OCI-LY7 (cell line): Measurements from ENCODE around the gene SNX13. TPM values are rescaled to one million over a fixed set of nuclear protein-coding genes. Genes with fewer than 3 reads are reported as not detected.

Source experiments
- BruUV-seq: library from RNA; stranded (reverse); fragments of 400-500 nt; replicated peaks from 2 replicates; lab custom pipeline; 2021; lab: Mats Ljungman, UMichigan
- CTCF ChIA-PET: fragments of 300-600 bp; sonication (Branson Sonifier 250); formaldehyde crosslinking; loops from one replicate; lab custom pipeline; 2022; ENCODE audit warnings: antibody characterized with exemption; ENCODE audit not compliant: unreplicated experiment; lab: Charles Lee
- POLR2A ChIA-PET: fragments of 300-600 bp; sonication (Branson Sonifier 250); formaldehyde crosslinking; loops from one replicate; lab custom pipeline; 2022; ENCODE audit warnings: antibody characterized with exemption; lab: Charles Lee
- DNase-seq: peaks from one replicate; pipeline ENCODE4 v3.0.0-alpha.2; 2015; ENCODE audit warnings: low spot score
- H2AFZ ChIP-seq: fragments of 200-600 bp; sonication (generic), shearing (Covaris generic); 2 replicates; pipeline ENCODE4 v1.6.1; 2014; ENCODE audit warnings: mild to moderate bottlenecking, antibody characterized with exemption, low read length, moderate library complexity
- H3K27ac ChIP-seq: fragments of 200-600 bp; sonication (generic); 2 replicates; pipeline ENCODE4 v1.5.1; 2014; ENCODE audit warnings: mixed run types, low read depth, mild to moderate bottlenecking, moderate library complexity, low read length, inconsistent platforms; ENCODE audit not compliant: poor library complexity, severe bottlenecking
- H3K36me3 ChIP-seq: fragments of 200-600 bp; sonication (generic); 2 replicates; pipeline ENCODE4 v1.6.1; 2014; ENCODE audit warnings: mild to moderate bottlenecking, antibody characterized with exemption, low read length, moderate library complexity, mixed read lengths; ENCODE audit not compliant: insufficient read depth
- H3K4me1 ChIP-seq: fragments of 200-600 bp; sonication (generic); 2 replicates; pipeline ENCODE4 v1.5.1; 2014; ENCODE audit warnings: mild to moderate bottlenecking, low read length; ENCODE audit not compliant: insufficient read depth, poor library complexity, severe bottlenecking
- H3K4me2 ChIP-seq: fragments of 200-600 bp; sonication (generic); 2 replicates; pipeline ENCODE4 v1.6.1; 2014; ENCODE audit warnings: mild to moderate bottlenecking, low read length
- H3K4me3 ChIP-seq: fragments of 200-600 bp; sonication (generic); 2 replicates; pipeline ENCODE4 v1.5.1; 2014; ENCODE audit warnings: mild to moderate bottlenecking, low read depth, low read length; ENCODE audit not compliant: poor library complexity, severe bottlenecking
- H3K79me2 ChIP-seq: fragments of 200-600 bp; sonication (generic); 2 replicates; pipeline ENCODE4 v1.6.1; 2016; ENCODE audit warnings: low read depth, mild to moderate bottlenecking, low read length, moderate library complexity, mixed read lengths; ENCODE audit not compliant: insufficient read depth
- H3K9me2 ChIP-seq: fragments of 200-600 bp; sonication (generic); 2 replicates; pipeline ENCODE4 v1.6.1; 2016; ENCODE audit warnings: mild to moderate bottlenecking, low read length, mixed read lengths; ENCODE audit not compliant: insufficient read depth
- H3K9me3 ChIP-seq: fragments of 200-600 bp; sonication (generic); 2 replicates; pipeline ENCODE4 v1.6.1; 2014; ENCODE audit warnings: mild to moderate bottlenecking, mixed run types, low read length, mixed read lengths
- H4K20me1 ChIP-seq: fragments of 200-600 bp; sonication (generic); 2 replicates; pipeline ENCODE4 v1.6.1; 2014; ENCODE audit warnings: mild to moderate bottlenecking, antibody characterized with exemption, low read length, moderate library complexity, mixed read lengths; ENCODE audit not compliant: insufficient read depth
- CTCF ChIP-seq: fragments of 200-600 bp; sonication (generic); conservative IDR thresholded peaks from 2 replicates; pipeline ENCODE4 v1.5.1; 2014; ENCODE audit warnings: mild to moderate bottlenecking, antibody characterized with exemption, low read length, moderate library complexity, mixed read lengths
- EZH2phosphoT487 ChIP-seq: fragments of 200-600 bp; sonication (generic); IDR thresholded peaks from 2 replicates; pipeline ENCODE4 v1.6.1; 2018; ENCODE audit warnings: low read depth, borderline replicate concordance, mild to moderate bottlenecking, mixed run types, antibody characterized with exemption, low read length, moderate library complexity, mixed read lengths
- intact Hi-C: fragments of 100-400 bp; cut with micrococcal nuclease; formaldehyde crosslinking; loops from one replicate; pipeline ENCODE4 v1.10.0; 2022; ENCODE audit not compliant: unreplicated experiment
- total RNA-seq, 2 experiments: library from RNA; depleted of rRNA in 1 of 2; stranded (reverse); fragments of >200 nt in 1 of 2; shearing (Covaris generic) in 1 of 2; gene quantifications; 2 replicates each; pipeline ENCODE4 v1.2.3, GENCODE V29; 2014 to 2022

SNX13 gene
- total RNA-seq, 2 experiments from 2014 or later, result 20.0 to 32.6 TPM

- no peak for TF ChIP-seq EZH2phosphoT487
- no peak for TF ChIP-seq CTCF
- CTCF ChIA-PET, result no interaction called here
- POLR2A ChIA-PET, result no interaction called here
- H2AFZ ChIP-seq, result no peak overlapping the region
- no peak for DNase-seq
- no peaks in the 10 kb centered on the region for H3K79me2 ChIP-seq
- H4K20me1 ChIP-seq, result no peaks in the 10 kb centered on the region
- no peak overlapping the region for H3K4me3 ChIP-seq
- peaks cover 38% of the 10 kb centered on the region for H3K36me3 ChIP-seq
- no peaks in the 10 kb centered on the region for H3K9me2 ChIP-seq
- H3K4me1 ChIP-seq, result no peaks in the 10 kb centered on the region
- H3K4me2 ChIP-seq, result no peak overlapping the region
- intact Hi-C loops, result no loop called here
- H3K9me3 ChIP-seq, result no peaks in the 10 kb centered on the region
- BruUV-seq, result no TSS peak
- H3K27ac ChIP-seq, result no peak overlapping the region
Measured at GRCh38 chr7:17882685-17883084, 57.6 kb downstream of the SNX13 start.

- TF ChIP-seq EZH2phosphoT487 (no peak), CTCF (no peak)
- no peaks in the 10 kb centered on the region for H3K4me1 ChIP-seq
- CTCF ChIA-PET, result no interaction called here
Measured at GRCh38 chr7:17879075-17879661, 61.1 kb downstream of the SNX13 start.

GRCh38 chr7:17878627-17879026 lies 61.7 kb downstream of the SNX13 start:
- Histone ChIP-seq H3K9me2 (no peaks in the 10 kb centered on the region), H3K4me3 (no peak overlapping the region), H3K4me1 (no peaks in the 10 kb centered on the region), H3K9me3 (no peaks in the 10 kb centered on the region), H2AFZ (no peak overlapping the region), H3K36me3 (peaks cover 17% of the 10 kb centered on the region; the same call in 1 of the 2 replicates), H3K79me2 (no peaks in the 10 kb centered on the region), H3K4me2 (no peak overlapping the region), H4K20me1 (no peaks in the 10 kb centered on the region), H3K27ac (no peak overlapping the region)
- DNase-seq, result no peak
- BruUV-seq, result no TSS peak
- intact Hi-C loops, result no loop called here
- ChIA-PET POLR2A (interaction anchor here (0.8 to 1.5 kb wide), 4 partner anchors 12 to 81 kb away, joined by 3 to 5 read pairs (median 4); no protein-coding TSS in a partner anchor), CTCF (no interaction called here)
- TF ChIP-seq EZH2phosphoT487, result no peak
- TF ChIP-seq CTCF, result no peak

More at GRCh38 chr7:17879075-17879661, 61.1 kb downstream of the SNX13 start:
- H3K4me2 ChIP-seq, result no peak overlapping the region
- no peaks in the 10 kb centered on the region for H3K79me2 ChIP-seq
- H3K9me2 ChIP-seq, result no peaks in the 10 kb centered on the region
- no peak overlapping the region for H3K4me3 ChIP-seq
- no peak overlapping the region for H2AFZ ChIP-seq
- H3K9me3 ChIP-seq, result no peaks in the 10 kb centered on the region
- H4K20me1 ChIP-seq, result no peaks in the 10 kb centered on the region
- H3K27ac ChIP-seq, result no peak overlapping the region
- H3K36me3 ChIP-seq, result peaks cover 16% of the 10 kb centered on the region; the same call in 1 of the 2 replicates
- DNase-seq, result no peak
- no TSS peak for BruUV-seq
- intact Hi-C loops, result no loop called here
- POLR2A ChIA-PET, result interaction anchor here (1.1 to 1.5 kb wide), 2 partner anchors 11 to 82 kb away, joined by 5 read pairs; no protein-coding TSS in a partner anchor
